HEK293 (cell line): ENCODE measurements around the gene GMEB2.

ENCODE experiments used
- CTCF ChIA-PET: fragments of 350-600 bp; formaldehyde crosslinking; extraction: SDS; loops from one replicate; lab custom pipeline; 2021; ENCODE audit warnings: antibody characterized with exemption; lab: Yijun Ruan, JAX
- POLR2A ChIA-PET: fragments of 300-600 bp; formaldehyde crosslinking; extraction: SDS; loops from one replicate; lab custom pipeline; 2020; ENCODE audit warnings: antibody characterized with exemption, inconsistent platforms; lab: Yijun Ruan, JAX
- H3K27ac ChIP-seq: fragments of 200-500 bp; sonication (Bioruptor generic); 2 replicates; pipeline ENCODE4 v1.5.1; 2014; ENCODE audit warnings: low read depth, low read length, control low read depth, inconsistent platforms; ENCODE audit errors: extremely low read depth
- H3K36me3 ChIP-seq, 2 experiments: fragments of 200-500 bp in 1 of 2; sonication (Bioruptor generic) in 1 of 2; 1 replicate in 1 of 2; 2 replicates in 1 of 2; pipeline ENCODE4 v1.5.1; 2014 to 2017; ENCODE audit warnings: inconsistent platforms in 2 of 2, low read length in 2 of 2; ENCODE audit not compliant: control insufficient read depth in 2 of 2, insufficient read depth in 1 of 2
- H3K4me1 ChIP-seq: fragments of 200-500 bp; sonication (Bioruptor generic); 2 replicates; pipeline ENCODE4 v1.5.1; 2014; ENCODE audit warnings: mild to moderate bottlenecking, low read length, inconsistent platforms; ENCODE audit not compliant: control insufficient read depth, insufficient read depth
- H3K4me3 ChIP-seq: 2 replicates; pipeline ENCODE4 v1.5.1; 2011; ENCODE audit warnings: low read depth, mild to moderate bottlenecking, control low read depth, low read length, moderate library complexity
- H3K9me3 ChIP-seq: fragments of 200-500 bp; sonication (Bioruptor generic); 2 replicates; pipeline ENCODE4 v1.5.1; 2014; ENCODE audit warnings: low read depth, low read length, inconsistent platforms; ENCODE audit not compliant: control insufficient read depth, insufficient read depth
- KLF16 ChIP-seq: fragments of 450-650 bp; formaldehyde crosslinking; IDR thresholded peaks from 2 replicates; pipeline ENCODE4 v1.5.1; 2017; ENCODE audit warnings: missing biosample characterization, missing genetic modification characterization
- KLF7 ChIP-seq: fragments of 450-650 bp; formaldehyde crosslinking; IDR thresholded peaks from 2 replicates; pipeline ENCODE4 v1.5.1; 2016; ENCODE audit warnings: missing biosample characterization, missing genetic modification characterization, borderline replicate concordance
- MZF1 ChIP-seq: fragments of 450-650 bp; formaldehyde crosslinking; IDR thresholded peaks from 2 replicates; pipeline ENCODE4 v1.5.1; 2017; ENCODE audit warnings: missing biosample characterization, missing genetic modification characterization, borderline replicate concordance
- PATZ1 ChIP-seq: fragments of 450-650 bp; formaldehyde crosslinking; IDR thresholded peaks from 2 replicates; pipeline ENCODE4 v1.5.1; 2016; ENCODE audit warnings: missing biosample characterization, missing genetic modification characterization
- PBX3 ChIP-seq: sonication (generic); formaldehyde crosslinking; IDR thresholded peaks from 2 replicates; pipeline ENCODE4 v1.8.1; 2022; ENCODE audit warnings: mild to moderate bottlenecking, moderate library complexity, missing genetic modification reagents
- TCF7L2 ChIP-seq: IDR thresholded peaks from 2 replicates; pipeline ENCODE4 v1.6.1; 2011; ENCODE audit warnings: low read depth, mild to moderate bottlenecking, inconsistent platforms, low read length, moderate library complexity, borderline replicate concordance
- ZBTB17 ChIP-seq: fragments of 450-650 bp; formaldehyde crosslinking; IDR thresholded peaks from 2 replicates; pipeline ENCODE4 v1.5.1; 2016; ENCODE audit warnings: missing biosample characterization, missing genetic modification characterization
- ZBTB20 ChIP-seq: fragments of 450-650 bp; formaldehyde crosslinking; IDR thresholded peaks from 2 replicates; pipeline ENCODE4 v1.5.1; 2016; ENCODE audit warnings: missing biosample characterization, missing genetic modification characterization
- ZFP69B ChIP-seq: fragments of 450-650 bp; formaldehyde crosslinking; IDR thresholded peaks from 2 replicates; pipeline ENCODE4 v1.5.1; 2016; ENCODE audit warnings: missing biosample characterization, missing genetic modification characterization
- ZNF148 ChIP-seq: fragments of 450-650 bp; formaldehyde crosslinking; IDR thresholded peaks from 2 replicates; pipeline ENCODE4 v1.5.0; 2017; ENCODE audit warnings: missing biosample characterization, missing genetic modification characterization, borderline replicate concordance
- ZNF24 ChIP-seq: fragments of 450-650 bp; formaldehyde crosslinking; IDR thresholded peaks from 2 replicates; pipeline ENCODE4 v1.5.1; 2016; ENCODE audit warnings: missing biosample characterization, missing genetic modification characterization
- ZNF248 ChIP-seq: fragments of 450-650 bp; formaldehyde crosslinking; IDR thresholded peaks from 2 replicates; pipeline ENCODE4 v1.5.1; 2017; ENCODE audit warnings: missing biosample characterization, missing genetic modification characterization
- ZNF274 ChIP-seq, 2 experiments: fragments of 200-500 bp in 1 of 2; fragments of 450-650 bp in 1 of 2; sonication (Bioruptor generic) in 1 of 2; formaldehyde crosslinking in 1 of 2; IDR thresholded peaks; 2 replicates each; pipeline versions ENCODE4 v1.5.1 to v1.6.1; 2014 to 2016; ENCODE audit warnings: borderline replicate concordance in 1 of 2, inconsistent platforms in 1 of 2, low read length in 1 of 2, missing biosample characterization in 1 of 2, missing genetic modification characterization in 1 of 2
- ZNF335 ChIP-seq: fragments of 450-650 bp; formaldehyde crosslinking; conservative IDR thresholded peaks from 2 replicates; pipeline ENCODE4 v1.5.1; 2016; ENCODE audit warnings: missing biosample characterization, missing genetic modification characterization
- ZNF426 ChIP-seq: fragments of 450-650 bp; formaldehyde crosslinking; IDR thresholded peaks from 2 replicates; pipeline ENCODE4 v1.5.1; 2017; ENCODE audit warnings: missing biosample characterization, missing genetic modification characterization, mild to moderate bottlenecking, inconsistent platforms, moderate library complexity
- ZNF473 ChIP-seq: fragments of 450-650 bp; formaldehyde crosslinking; IDR thresholded peaks from 2 replicates; pipeline ENCODE4 v1.5.1; 2017; ENCODE audit warnings: missing biosample characterization, missing genetic modification characterization
- ZNF48 ChIP-seq: fragments of 450-650 bp; formaldehyde crosslinking; IDR thresholded peaks from 2 replicates; pipeline ENCODE4 v1.5.1; 2016; ENCODE audit warnings: missing biosample characterization, missing genetic modification characterization
- ZNF544 ChIP-seq: fragments of 450-650 bp; formaldehyde crosslinking; IDR thresholded peaks from 2 replicates; pipeline ENCODE4 v1.5.0; 2017; ENCODE audit warnings: missing biosample characterization, missing genetic modification characterization
- ZNF571 ChIP-seq: fragments of 450-650 bp; formaldehyde crosslinking; IDR thresholded peaks from 2 replicates; pipeline ENCODE4 v1.5.0; 2017; ENCODE audit warnings: missing biosample characterization, missing genetic modification characterization
- ZNF600 ChIP-seq: fragments of 450-650 bp; formaldehyde crosslinking; IDR thresholded peaks from 2 replicates; pipeline ENCODE4 v1.5.1; 2016; ENCODE audit warnings: missing biosample characterization, missing genetic modification characterization
- ZNF623 ChIP-seq: fragments of 450-650 bp; formaldehyde crosslinking; IDR thresholded peaks from 2 replicates; pipeline ENCODE4 v1.5.1; 2016; ENCODE audit warnings: missing biosample characterization, missing genetic modification characterization
- ZNF785 ChIP-seq: fragments of 450-650 bp; formaldehyde crosslinking; IDR thresholded peaks from 2 replicates; pipeline ENCODE4 v1.5.1; 2016; ENCODE audit warnings: missing biosample characterization, missing genetic modification characterization
- TF ChIP-seq, protein P1 (sequence below): fragments of 450-650 bp; formaldehyde crosslinking; IDR thresholded peaks from 2 replicates; pipeline ENCODE4 v1.5.1; 2017; ENCODE audit warnings: missing biosample characterization, missing genetic modification characterization

The GMEB2 gene

DNA sequence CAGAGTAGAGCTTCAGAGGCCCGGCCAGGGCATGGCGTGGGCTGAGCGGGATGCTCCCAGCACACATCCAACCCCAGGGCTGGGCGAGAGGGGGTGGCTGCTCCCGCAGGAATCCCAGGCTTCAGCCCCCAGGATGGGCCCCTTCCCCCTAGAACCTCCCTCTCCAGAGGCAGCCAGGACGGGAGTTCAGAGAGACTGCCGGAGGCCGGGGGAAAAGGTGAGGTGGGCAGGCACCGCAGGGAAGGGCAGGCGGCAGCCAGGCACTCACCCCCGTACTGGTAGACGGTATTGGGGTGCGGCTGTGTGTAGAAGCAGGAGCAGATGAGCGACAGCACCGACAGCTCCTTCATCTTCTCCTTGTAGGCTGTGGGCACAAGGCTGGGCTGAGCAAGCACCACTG is 17.0 kb upstream of the GMEB2 start (continued):
- no peak for TF ChIP-seq TCF7L2
- TF ChIP-seq ZBTB20 = no peak
- no peak for TF ChIP-seq ZNF274 (IDR thresholded peaks at IDR 0.05; ENCODE audit: low read length)
- TF ChIP-seq ZNF274 (tag by site-specific recombination; IDR thresholded peaks at IDR 0.05; ENCODE audit: borderline replicate concordance) = no peak
- TF ChIP-seq ZNF426 (tag by site-specific recombination) = no peak
- no peak for TF ChIP-seq ZNF148 (tag by site-specific recombination)
- TF ChIP-seq KLF16 (tag by site-specific recombination) = no peak
- TF ChIP-seq MZF1 (tag by site-specific recombination) = no peak
- TF ChIP-seq ZNF544 (tag by site-specific recombination) = no peak
- TF ChIP-seq, protein P1, sequence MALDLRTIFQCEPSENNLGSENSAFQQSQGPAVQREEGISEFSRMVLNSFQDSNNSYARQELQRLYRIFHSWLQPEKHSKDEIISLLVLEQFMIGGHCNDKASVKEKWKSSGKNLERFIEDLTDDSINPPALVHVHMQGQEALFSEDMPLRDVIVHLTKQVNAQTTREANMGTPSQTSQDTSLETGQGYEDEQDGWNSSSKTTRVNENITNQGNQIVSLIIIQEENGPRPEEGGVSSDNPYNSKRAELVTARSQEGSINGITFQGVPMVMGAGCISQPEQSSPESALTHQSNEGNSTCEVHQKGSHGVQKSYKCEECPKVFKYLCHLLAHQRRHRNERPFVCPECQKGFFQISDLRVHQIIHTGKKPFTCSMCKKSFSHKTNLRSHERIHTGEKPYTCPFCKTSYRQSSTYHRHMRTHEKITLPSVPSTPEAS (tag by site-specific recombination) = no peak

- ChIA-PET CTCF (no interaction called here), POLR2A (interaction anchor here (2.5 kb wide), 1 partner anchor 10 kb away, joined by 17 read pairs; the partner anchor contains the start of gene STMN3)
- TF ChIP-seq ZNF24 (tag by site-specific recombination) (no peak), ZNF248 (tag by site-specific recombination) (no peak), ZNF335 (tag by site-specific recombination) (no peak), ZNF600 (tag by site-specific recombination) (no peak), ZBTB17 (tag by site-specific recombination) (no peak), KLF7 (tag by site-specific recombination) (no peak), ZNF473 (tag by site-specific recombination) (no peak), ZNF623 (tag by site-specific recombination) (no peak), ZNF785 (tag by site-specific recombination) (no peak), ZNF571 (tag by site-specific recombination) (no peak), ZNF48 (tag by site-specific recombination) (no peak), PATZ1 (tag by site-specific recombination) (no peak), PBX3 (CRISPR knock-in tag) (no peak), ZNF148 (tag by site-specific recombination) (no peak), ZFP69B (tag by site-specific recombination) (no peak)
- Histone ChIP-seq H3K4me1 (peaks cover 3% of the 10 kb centered on the region; the same call in 1 of the 2 replicates), H3K27ac (no peak overlapping the region), H3K9me3 (no peaks in the 10 kb centered on the region), H3K36me3 (no peaks in the 10 kb centered on the region), H3K4me3 (no peak overlapping the region)
Measured at GRCh38 chr20:63643499-63643898, 16.6 kb upstream of the GMEB2 start.
